GM12874 (cell line): Measurements from ENCODE around the gene TMA7.

Experiments used
- TF ChIP-seq, protein P1 (sequence below): IDR thresholded peaks from 2 replicates; pipeline ENCODE4 v1.5.1; 2011; ENCODE audit warnings: low read depth, mild to moderate bottlenecking, control low read depth, low read length, moderate library complexity; ENCODE audit not compliant: insufficient read depth

TMA7 gene

GRCh38 chr3:48411041-48411588 lies 28.9 kb upstream of the TMA7 start:
- TF ChIP-seq, protein P1, sequence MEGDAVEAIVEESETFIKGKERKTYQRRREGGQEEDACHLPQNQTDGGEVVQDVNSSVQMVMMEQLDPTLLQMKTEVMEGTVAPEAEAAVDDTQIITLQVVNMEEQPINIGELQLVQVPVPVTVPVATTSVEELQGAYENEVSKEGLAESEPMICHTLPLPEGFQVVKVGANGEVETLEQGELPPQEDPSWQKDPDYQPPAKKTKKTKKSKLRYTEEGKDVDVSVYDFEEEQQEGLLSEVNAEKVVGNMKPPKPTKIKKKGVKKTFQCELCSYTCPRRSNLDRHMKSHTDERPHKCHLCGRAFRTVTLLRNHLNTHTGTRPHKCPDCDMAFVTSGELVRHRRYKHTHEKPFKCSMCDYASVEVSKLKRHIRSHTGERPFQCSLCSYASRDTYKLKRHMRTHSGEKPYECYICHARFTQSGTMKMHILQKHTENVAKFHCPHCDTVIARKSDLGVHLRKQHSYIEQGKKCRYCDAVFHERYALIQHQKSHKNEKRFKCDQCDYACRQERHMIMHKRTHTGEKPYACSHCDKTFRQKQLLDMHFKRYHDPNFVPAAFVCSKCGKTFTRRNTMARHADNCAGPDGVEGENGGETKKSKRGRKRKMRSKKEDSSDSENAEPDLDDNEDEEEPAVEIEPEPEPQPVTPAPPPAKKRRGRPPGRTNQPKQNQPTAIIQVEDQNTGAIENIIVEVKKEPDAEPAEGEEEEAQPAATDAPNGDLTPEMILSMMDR: no peak

- TF ChIP-seq, protein P1: no peak
Observed at GRCh38 chr3:48411606-48412374, 28.3 kb upstream of the TMA7 start.

- TF ChIP-seq, protein P1: no peak
Observed at GRCh38 chr3:48412375-48413001, 27.6 kb upstream of the TMA7 start.

- TF ChIP-seq, protein P1: no peak
Observed at GRCh38 chr3:48413086-48413485, 27.0 kb upstream of the TMA7 start.

DNA sequence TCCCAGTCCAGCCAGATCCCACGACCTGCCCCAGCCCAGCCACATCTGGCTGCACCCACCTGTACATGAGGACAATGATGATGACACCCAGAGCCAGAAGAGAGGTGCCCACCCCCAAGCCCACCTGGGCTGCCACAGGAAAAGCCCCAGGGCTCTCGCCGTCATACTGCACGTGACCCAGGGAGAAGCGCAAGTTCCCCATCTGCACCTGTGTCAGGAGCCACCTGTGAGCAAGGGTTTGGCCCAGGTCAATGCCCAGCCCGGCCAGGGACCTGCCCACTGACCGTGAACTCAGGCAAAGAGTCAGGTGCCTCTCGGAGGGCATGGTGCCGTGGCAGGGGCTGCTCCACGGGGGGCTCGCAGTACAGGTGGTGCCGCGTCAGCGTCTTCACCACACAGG lies 26.4 kb upstream of the TMA7 start:
- TF ChIP-seq, protein P1: no peak

- TF ChIP-seq, protein P1: no peak
Observed at GRCh38 chr3:48414376-48415250, 25.4 kb upstream of the TMA7 start.
